Activated CD8-positive, alpha-beta memory T cell treated with anti-CD3 and anti-CD28 coated beads, Interleukin-2, amount 50 U/mL, for 1 hour (primary cell): ENCODE results near the gene GTF2IRD1.
"Not testable (repeated sequence)": the region's sequence is repeated elsewhere in the genome, so short reads cannot be mapped to it uniquely, and the experiment has no call there.

Experiments
- DNase-seq: peaks from one replicate; pipeline ENCODE4 v3.0.0-alpha.2; 2020; ENCODE audit errors: extremely low read depth

Gene GTF2IRD1

DNA sequence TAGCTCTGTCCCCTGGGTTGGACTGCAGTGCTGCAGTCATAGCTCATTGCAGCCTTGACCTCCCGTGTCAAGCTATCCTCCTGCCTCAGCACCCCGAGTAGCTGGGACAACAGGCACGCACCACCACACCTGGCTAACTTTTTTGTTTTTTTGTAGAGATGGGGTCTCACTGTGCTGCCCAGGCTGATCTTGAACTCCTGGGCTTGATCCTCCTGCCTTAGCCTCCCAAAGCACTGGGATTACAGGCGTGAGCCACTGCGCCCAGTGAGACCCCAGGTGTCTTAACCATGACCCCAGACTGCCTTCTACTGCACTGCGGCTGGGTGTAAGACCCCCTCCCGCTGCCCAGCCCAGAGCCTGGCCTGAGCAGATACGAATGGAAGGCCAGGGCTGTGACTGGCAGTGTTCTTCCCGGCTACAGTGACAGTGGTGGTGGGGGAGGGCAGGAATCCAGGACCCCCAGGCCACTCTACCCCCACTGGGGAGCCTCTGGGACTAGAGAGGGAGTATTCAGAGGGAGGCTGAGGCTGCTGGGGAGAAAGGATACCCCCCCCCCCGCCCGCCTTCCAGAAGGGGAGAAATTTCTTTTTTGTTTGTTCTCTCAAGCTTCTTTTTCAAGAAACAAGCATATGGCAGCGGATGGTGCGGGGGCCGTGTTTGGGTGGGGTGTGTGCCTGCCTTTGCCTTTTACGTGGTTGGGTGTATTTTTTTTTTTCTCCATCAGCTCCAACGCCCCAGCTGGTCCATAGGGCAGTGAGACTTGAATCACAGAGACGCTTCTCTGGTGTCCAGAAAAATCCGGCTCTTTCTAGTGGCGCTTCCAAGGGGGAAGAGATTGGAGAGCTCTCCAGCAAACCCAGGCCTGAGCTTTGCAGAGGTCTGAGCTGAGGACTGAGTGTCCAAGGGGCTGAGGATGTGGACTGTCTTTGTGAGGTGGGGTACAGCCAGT is 36.6 kb downstream of the GTF2IRD1 start:
- DNase-seq, result no peak

DNA sequence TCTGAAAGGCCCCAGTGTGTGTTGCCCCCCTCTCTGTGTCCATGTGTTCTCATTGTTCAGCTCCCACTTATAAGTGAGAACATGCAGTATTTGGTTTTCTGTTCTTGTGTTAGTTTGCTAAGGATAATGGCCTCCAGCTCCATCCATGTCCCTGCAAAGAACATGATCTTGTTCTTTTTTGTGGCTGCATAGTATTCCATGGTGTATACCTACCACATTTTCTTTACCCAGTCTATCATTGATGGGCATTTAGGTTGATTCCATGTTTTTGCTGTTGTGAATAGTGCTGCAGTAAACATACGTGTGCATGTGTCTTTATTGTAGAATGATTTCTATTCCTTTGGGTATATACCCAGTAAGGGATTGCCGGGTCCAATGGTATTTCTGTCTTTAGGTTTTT is 37.8 kb downstream of the GTF2IRD1 start:
- DNase-seq, result not testable (repeated sequence)

DNA sequence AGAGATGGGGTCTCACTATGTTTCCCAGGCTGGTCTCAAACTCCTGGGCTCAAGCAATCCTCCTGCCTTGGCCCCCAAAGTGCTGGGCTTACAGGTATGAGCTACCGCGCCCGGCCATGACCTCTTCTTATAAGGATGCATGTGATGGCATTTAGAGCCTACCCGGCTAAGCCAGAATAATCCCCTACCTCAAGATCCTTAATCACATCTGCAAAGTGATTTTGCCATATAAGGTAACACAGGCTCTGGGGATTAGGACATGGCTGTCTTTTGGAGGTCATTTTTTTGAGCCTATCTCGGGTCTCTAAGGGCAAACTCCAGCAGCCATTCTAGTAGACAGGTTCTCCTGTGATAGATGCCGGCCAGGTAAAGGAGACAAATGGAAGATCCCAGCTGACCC is 39.6 kb downstream of the GTF2IRD1 start:
- DNase-seq, result no peak

DNA sequence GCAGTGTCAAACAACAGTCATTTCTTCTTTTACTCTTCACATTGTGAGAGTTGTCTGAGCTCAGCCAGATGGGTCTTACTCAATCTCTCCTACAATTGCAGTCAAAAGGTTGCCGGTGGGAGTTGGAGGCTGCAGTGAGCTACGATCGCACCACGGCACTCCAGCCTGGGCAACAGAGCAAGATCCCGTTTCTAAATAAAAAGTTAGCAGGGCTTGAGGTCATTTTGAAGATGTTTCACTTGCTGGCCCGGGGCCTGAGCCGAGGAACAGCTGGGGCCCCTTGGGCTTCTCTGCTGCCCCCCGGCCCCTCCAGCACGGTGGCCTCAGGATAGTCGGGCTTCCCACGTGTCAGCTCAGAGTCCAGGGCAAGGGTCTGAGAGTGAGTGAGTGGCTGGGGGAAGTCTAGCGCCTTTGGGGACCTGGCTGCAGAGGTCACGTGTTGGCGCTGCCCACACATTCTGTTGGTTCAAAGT is 40.4 kb downstream of the GTF2IRD1 start:
- DNase-seq, result no peak

DNA sequence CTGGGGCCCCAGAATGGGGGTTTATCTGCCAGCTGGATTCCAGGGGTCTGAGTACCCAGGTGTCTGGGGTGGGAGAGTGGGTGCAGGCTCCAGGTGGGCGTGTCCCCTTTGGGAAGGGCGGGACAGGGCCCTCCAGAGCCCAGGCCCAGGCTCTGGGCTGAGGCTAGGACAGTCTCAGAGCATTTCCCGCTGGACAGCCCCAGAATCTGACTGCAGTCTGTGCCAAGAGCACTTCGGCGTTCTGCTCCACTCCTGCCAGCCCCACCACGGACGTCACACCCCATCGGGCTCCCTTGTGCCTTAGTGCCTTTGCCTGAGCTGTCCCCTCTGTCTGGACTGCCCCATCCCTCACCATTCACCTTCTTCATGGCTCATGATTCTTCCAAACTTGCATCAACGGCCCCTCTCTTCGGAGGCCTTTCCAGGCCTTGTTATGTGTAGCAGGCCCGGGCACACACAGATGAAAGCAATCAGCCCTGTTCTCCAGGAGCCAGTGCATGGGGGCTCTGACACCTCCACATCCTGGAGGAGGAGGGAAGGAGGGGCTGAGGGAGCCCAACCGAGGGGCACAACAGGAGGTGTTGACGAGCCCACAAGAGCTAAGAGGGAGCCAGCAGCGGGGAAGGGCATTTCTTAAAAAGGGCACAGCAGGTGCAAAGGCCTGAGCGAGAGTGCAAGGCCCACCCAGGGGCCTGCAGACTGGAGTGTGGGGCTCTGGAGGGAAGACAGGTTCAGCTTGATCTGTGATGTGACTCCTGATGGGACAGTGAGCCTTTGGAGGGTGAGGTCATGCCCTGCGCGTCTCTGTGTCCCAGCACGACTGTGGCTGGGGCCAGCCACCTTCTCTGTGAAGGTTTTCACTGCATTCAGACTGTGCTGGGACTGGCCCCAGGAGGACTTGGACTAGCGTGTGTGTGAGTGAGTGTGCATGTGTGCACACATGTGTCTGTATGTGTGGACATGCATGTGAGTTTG is 41.7 kb downstream of the GTF2IRD1 start:
- no peak for DNase-seq

DNA sequence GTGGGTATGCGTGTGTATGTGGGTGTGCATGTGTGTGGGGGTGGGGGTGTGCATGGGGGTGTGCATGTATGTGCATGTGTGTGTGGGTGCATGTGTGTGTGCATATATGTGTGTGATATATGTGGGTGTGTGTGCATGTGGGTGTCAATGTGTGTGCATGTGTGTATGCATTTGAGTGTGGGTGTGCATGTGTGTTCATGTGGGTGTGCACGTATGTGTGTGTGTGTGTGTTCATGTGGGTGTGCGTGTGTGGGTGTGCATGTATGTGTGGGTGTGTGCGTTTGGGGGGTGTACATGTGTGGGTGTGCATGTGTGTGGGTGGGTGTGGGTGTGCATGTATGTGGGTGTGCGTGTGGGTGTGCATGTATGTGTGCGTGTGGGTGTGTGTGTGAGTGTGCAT is 42.6 kb downstream of the GTF2IRD1 start:
- no peak for DNase-seq

DNA sequence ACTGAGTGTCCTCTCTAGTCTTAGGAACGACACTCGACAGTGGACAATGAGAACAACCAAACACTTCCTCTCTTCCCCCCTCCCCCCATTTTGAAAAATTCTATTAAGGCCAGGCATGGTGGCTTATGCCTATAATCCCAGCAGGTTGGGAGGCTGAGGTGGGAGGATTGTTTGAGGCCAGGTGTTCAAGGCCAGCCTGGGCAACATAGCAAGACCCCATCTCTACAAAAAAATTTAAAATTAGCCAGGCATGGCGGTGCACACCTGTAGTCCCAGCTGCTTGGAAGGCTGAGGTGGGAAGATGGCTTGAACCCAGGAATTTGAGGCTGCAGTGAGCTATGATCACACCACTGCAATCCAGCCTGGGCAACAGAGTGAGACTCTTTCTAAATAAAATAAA is 43.1 kb downstream of the GTF2IRD1 start:
- not testable (repeated sequence) for DNase-seq

DNA sequence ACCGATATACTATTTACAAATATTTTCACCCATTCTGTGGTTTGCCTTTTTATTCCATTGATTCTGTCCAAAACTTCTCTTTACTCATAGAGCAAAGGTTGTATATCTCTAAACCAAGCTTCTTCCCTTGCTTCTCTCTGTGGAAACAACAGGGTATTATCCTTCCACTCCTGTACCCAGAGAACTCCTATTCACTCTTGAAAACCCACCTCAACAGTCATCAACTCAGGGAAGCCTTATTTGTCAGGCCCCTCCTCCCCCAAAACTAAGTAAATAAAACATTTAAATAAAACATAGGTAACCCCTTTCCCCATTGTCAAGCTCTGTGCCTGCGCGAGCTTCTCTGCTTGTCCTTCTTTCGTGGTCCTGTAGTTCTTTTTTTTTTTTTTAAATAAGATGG is 44.6 kb downstream of the GTF2IRD1 start:
- no peak for DNase-seq

DNA sequence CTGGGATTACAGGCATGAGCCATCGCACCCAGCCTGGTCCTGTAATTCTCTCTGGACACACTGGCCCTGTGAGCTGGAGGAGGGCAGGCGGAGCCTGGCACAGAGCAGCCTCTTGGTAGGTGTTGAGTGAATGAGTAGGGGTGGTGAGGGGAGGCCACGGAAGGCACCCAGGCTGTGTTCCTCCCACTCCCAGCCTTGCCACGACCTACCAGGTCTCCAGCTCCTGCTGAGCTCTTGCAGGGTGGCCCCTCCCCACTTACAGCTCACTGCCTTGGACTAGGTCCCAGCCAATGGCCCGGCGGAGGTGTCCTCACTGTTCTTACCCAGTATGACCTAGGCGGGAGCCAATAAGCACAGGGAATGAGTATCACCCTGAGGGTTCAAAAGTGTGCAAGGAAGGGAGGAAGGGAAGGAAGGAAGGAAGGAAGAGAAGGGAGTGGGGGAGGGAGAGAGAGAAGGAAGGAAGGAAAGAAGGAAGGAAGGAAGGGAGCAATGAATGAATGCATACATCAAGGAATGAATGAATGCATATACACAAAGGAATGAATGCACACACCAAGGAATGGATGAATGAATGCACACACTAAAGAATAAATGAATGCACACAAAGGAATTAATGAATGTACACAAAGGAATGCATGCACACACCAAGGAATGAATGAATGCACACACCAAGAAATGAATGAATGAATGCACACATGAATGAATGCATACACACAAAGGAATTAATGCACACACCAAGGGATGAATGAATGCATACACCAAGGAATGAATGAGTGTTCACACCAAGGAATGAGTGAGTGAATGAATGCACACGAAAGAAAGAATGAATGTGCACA is 45.5 kb downstream of the GTF2IRD1 start:
- no peak for DNase-seq

DNA sequence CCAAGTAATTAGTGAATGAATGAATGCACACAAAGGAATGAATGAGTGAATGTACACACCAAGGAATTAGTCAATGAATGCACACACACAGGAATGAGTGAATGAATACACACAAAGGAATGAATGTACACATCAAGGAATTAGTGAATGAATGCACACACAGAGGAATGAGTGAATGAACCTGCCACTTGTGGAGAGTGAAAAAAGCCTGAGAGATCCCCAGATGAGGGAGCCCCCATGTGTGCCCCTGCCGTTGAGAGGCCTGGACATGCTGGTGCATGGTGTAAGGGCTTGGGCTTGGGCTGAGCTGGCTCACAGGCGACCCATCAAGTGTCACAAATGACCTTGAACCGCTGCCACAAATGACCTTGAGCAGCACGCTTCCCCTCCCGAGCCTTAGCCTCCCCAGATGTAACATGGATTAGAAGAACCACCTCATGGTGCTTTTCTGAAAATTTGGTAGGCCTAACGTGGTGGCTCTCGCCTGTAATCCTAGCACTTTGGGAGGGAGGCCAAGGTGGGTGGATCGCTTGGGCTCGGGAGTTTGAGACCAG is 46.2 kb downstream of the GTF2IRD1 start:
- no peak for DNase-seq

DNA sequence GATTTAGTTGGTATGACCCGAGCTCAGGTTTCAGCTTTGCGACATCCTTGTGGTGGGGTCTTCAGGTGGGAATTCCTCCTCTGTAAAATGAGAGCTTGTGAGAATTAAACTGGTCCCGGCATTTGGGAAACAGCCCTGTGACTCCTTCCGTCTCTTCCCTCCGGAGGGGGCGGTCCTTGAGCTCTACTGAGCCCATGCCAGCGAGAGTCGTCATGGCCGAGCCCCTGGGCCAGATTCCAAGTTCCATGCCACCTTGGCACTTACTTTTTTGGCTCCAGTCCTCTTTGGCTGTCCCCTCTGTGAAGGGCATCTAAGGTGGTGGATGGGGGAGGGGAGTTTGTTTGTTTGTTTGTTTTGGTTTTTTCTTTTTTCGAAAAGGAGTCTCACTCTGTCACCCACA is 47.6 kb downstream of the GTF2IRD1 start:
- DNase-seq, result no peak

DNA sequence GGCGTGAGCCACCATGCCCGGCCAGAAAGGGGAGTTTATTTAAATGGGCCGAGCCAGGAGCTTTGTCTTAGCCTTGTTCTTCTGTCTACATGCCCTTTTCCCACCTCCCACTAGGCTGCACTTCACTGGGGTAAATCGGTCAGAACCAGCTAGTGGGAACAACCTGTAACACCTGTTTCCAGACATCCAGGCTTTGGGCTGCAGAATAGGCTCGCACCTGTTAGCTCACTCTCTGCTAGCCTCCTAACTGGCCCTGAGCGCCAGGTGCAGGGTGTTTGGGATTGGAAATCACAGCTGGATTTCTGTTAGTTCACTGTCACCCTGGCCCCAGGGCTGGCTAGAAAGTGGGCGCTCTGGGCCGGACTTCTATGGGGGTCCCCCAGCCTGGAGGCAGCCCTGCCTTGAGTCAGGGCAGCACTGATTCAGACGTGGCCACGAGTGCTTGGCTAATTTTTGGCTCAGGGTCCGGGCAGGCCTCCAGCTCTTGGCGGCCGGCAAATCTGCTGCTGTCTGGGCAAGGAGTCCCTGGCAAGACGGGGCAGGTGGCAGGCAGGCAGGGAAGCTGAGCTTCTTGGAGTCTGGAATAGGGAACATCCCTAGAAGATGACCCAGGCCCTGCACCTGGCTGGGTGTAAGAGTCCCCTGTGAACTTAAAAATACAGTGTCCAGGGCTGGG is 48.6 kb downstream of the GTF2IRD1 start:
- DNase-seq, result no peak

DNA sequence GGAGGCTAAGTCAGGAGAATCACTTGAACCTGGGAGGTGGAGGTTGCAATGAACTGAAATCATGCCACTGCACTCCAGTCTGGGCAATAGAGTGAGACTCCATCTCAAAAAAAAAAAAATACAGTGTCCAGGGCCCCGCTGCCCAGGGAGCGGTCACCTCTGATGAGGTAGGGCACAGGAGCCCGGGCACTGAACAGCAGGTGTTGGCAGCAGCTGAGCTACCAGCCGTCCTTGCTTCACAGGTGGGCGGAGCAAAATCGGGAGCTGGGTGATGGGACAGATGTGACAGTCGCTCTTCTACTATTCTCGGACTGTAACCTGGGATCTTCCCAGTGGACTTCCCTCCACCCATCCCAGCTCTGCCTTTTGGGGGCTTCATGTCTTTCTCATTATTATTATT is 49.4 kb downstream of the GTF2IRD1 start:
- no peak for DNase-seq

DNA sequence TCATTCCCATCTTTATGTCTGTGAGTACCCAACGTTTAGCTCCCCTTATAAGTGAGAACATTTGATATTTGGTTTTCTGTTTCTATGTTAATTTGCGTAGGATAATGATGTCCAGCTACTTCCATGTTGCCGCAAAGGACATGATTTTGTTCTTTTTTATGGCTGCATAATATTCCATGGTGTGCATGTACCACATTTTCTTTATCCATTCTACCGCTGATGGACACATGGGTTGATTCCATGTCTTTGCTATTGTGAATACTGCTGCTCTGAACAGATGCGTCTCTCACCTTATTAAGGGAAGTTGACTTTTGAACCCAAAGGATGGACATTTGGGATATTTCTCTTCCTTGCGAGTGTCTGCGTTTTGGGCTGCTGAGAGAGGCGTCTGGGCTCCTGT is 50.2 kb downstream of the GTF2IRD1 start:
- DNase-seq, result no peak

DNA sequence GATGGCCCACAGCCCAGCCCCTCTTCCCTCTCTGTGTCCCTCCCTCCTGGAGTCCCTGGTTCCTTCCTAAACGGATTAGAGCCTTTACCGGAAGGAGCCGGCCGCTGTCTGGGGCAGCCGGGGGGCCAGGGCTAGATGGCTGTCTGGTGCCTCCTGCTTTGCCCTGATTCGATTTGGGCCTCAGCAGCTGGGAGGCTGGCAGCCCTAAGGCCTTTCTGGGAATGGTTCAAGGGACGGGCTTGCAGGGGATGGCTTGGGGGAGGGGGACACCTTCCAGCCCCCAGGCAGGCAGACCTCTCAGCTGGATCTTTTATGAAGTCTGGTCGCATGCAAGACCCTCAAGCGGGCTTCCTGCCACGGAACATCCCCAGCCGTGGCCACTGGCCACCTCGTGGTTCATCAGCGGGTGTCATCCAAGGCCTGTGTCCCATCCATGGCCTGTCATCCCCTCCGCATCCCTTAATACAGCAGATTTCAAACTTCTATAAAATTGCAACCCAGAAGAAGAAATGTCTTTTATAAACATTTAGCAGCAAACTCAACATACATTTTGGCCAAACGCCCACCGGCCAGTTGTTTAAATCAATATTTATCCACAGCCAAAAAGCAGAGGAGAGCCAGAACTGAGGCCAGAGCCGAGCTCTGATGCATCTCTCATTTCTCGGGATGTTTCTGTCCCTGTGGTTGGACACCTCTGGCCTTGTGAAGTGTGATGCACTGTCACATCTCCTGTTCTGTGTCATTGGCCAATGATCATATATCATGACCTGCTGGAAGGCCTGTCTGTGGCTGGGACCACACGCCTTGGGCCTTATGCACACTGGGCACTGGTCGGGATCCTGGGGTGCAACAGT is 52.0 kb downstream of the GTF2IRD1 start:
- no peak for DNase-seq

DNA sequence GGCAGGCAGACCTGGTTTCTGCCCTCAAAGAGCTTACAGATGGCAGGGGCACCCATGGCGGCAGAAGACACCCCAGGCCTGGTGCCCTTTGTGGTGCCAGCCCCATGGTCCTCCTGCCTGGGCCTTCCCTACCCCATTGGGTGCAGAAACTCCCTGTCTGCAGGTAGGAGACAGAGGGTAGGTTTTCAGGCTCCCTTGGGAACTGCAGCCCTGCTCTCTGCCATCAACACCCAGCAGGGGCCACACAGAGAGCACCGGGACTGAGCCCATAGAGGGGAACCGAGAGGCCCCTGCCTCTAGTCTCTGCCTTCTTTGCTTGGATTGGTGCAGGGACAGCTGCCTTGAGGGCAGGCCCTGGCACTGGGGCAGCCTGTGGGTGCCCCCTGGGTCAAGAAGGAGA is 52.6 kb downstream of the GTF2IRD1 start:
- no peak for DNase-seq

DNA sequence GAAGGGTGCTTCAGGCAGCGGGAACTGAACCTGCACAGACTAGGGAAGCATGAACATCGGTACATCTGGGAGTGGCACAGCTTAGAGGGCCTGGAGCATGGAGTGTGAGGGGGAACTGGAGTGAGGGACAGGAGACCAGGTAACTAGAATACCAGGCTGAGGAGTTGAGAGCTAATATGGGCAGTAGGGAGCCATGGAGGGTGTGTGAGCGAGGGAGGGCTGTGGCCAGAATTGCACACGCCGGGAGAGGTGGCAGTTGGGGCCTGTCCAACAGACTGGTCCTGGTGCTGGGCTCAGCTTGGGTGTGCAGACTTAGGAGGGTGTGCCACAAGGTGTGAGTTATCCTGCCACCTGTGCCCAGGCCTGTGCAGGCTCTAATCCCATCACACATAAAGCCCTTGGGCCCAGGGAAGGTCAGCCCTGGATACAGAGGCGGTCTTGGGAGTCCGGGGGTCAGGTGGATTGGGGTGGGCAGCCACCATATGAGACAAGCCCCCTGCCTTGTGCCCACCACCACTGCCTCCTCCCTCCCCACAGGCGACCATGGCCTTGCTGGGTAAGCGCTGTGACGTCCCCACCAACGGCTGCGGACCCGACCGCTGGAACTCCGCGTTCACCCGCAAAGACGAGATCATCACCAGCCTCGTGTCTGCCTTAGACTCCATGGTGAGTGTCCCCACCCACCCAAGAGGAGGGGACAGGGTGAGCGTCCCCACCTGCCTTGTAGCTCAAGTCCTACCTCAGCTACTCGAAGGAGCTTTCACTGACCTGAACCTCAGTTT is 54.0 kb downstream of the GTF2IRD1 start:
- no peak for DNase-seq

DNA sequence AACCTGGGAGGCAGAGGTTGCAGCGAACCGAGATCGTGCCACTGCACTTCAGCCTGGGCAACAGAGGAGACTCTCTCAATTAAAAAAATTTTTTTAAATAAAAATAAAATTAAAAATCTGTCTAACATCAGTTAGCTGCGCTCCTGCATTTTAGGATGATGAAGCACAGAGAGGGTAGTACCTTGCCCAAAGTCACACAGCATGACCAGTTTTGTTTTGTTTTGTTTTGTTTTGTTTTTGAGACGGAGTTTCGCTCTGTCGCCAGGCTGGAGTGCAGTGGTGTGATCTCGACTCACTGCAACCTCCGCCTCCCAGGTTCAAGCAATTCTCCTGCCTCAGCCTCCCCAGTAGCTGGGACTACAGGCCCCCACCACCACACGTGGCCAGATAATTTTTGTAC is 55.7 kb downstream of the GTF2IRD1 start:
- not testable (repeated sequence) for DNase-seq

DNA sequence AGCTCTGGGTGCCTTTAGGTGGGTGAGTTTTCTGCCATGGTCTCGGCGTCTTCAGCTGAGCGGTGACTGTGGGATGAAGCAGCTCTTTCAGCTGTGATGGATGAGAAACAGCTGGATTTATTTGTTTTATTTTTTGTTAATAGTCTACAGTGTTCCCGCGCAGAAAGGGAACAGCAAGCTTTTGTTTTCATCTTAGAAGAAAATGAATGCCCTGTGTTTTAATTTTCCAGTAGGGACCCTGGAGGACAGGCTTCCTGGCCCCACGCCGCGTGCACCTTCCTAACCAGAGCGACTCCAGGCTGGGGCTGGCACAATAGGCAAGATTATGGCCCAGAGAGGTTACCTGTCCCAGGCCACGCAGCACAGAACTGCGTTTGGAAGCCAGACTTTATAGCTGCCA is 57.6 kb downstream of the GTF2IRD1 start:
- no peak for DNase-seq
